ENCODE measurements around the gene RPL13A. TPM values are rescaled to one million over a fixed set of nuclear protein-coding genes. Genes with fewer than 3 reads are reported as not detected.
A peak's percentile ranks its signal among the peaks of the same experiment; 100 is the strongest.

The RPL13A gene
- total and polyA plus RNA-seq, 9 of the 15 experiments (the other 6 are each of a cell fraction or from before 2014, with no cell fraction given), result 1,744 to 5,482 (median 2,949) TPM

DNA sequence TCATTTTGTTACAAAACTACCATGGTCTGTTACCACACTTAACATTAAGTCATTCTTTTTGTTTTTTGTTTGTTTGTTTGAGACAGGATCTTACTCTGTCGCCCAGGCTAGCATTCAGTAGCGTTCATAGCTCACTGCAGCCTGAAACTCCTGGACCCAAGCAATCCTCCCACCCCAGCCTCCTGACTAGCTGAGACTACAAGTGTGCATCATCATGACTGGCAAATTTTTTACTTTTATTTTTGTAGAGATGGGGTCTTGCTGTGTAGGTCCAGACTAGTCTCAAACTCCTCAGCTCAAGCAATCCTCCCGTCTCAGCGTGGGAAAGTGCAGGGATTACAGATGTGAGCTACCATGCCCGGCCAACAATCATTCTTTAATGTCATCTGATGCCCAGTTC is 31.1 kb upstream of the RPL13A start (continued):
- TF ChIP-seq, protein P1, sequence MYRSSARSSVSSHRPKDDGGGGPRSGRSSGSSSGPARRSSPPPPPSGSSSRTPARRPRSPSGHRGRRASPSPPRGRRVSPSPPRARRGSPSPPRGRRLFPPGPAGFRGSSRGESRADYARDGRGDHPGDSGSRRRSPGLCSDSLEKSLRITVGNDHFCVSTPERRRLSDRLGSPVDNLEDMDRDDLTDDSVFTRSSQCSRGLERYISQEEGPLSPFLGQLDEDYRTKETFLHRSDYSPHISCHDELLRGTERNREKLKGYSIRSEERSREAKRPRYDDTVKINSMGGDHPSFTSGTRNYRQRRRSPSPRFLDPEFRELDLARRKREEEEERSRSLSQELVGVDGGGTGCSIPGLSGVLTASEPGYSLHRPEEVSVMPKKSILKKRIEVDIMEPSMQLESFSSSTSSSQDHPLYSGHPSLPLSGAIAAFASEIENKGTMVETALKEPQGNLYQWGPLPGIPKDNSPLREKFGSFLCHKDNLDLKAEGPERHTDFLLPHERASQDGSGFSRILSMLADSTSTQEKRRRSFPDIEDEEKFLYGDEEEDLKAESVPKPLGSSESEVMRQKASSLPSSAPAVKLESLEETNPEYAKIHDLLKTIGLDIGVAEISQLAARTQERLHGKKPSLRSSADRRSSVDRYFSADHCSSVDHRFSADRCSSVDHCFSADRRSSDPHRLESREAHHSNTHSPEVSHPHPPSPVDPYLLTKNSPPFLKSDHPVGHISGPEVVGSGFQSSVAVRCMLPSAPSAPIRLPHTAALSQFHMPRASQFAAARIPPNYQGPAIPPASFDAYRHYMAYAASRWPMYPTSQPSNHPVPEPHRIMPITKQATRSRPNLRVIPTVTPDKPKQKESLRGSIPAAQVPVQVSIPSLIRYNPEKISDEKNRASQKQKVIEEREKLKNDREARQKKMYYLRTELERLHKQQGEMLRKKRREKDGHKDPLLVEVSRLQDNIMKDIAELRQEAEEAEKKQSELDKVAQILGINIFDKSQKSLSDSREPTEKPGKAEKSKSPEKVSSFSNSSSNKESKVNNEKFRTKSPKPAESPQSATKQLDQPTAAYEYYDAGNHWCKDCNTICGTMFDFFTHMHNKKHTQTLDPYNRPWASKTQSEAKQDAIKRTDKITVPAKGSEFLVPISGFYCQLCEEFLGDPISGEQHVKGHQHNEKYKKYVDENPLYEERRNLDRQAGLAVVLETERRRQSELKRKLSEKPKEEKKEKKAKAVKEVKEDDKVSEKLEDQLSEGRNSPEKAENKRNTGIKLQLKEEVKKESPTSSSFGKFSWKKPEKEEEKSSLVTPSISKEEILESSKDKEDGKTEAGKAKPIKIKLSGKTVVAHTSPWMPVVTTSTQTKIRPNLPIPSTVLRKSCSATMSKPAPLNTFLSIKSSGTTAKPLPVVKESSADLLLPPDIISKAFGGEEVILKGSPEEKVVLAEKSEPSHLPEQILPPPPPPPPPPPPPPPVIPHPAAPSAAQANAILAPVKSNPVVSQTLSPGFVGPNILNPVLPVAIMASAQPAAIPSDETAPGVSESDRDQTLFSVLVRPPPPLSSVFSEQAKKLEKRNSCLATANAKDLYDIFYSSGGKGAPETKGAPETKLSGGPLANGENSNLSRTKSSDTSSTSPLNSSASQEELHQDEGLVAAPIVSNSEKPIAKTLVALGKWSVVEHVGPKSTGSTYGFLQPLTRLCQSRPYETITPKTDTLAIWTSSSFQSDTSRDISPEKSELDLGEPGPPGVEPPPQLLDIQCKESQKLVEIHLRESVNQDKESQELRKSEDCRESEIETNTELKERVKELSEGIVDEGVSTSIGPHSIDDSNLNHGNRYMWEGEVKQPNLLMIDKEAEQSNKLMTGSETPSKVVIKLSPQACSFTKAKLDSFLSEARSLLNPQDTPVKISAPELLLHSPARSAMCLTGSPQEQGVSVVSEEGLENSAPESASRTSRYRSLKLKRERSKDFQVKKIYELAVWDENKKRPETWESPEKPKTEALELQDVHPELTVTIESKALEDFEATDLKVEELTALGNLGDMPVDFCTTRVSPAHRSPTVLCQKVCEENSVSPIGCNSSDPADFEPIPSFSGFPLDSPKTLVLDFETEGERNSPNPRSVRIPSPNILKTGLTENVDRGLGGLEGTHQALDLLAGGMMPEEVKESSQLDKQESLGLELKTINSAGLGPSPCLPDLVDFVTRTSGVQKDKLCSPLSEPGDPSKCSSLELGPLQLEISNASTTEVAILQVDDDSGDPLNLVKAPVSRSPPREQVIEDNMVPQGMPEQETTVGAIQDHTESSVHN (IDR thresholded peaks at IDR 0.05; ENCODE audit: borderline replicate concordance in 1 of 2, low read depth in 1 of 2), result no peak

DNA sequence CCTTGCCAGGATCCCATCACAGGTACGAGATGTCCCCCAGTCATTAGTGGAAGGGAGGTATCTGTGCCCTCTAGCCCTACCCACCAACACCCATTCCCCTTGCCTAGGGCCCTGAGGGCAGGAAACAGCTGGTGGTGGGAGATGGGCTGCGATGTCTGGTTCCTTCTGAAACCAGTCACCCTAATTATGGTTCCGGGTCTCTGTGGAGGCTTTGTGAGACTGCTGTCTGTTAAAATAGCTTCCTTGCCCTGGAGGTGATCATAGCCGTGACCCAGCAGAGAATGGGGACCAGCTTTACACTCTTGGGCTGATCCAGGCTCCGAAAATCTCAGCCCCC is 28.9 kb upstream of the RPL13A start:
- intact Hi-C loops (cut with micrococcal nuclease), result no loop called here
- no peak for FAIRE-seq
- peaks cover 29% of the 10 kb centered on the region for H3K79me2 ChIP-seq (ENCODE audit: control insufficient read depth, insufficient read depth, low read length)
- CTCF ChIA-PET (ENCODE audit: low intra/inter-chr PET ratio), result no interaction called here
- H4K20me1 ChIP-seq (replicated peaks; ENCODE audit: control insufficient read depth, insufficient read depth, low read length), result no peaks in the 10 kb centered on the region
- peak overlapping the region in 1 of 2 experiments; percentile 31; a peak in 1 of 4 replicates for H3K9ac ChIP-seq (ENCODE audit: insufficient read depth in 1 of 2, low read depth in 2 of 2, low read length in 2 of 2)
- H3K27me3 ChIP-seq (ENCODE audit: control insufficient read depth in 2 of 2, insufficient read depth in 2 of 2, low read length in 2 of 2), result no peaks in the 10 kb centered on the region
- peaks cover 0 to 24% of the 10 kb centered on the region in 2 experiments; a peak in 4 of 5 replicates for H3K4me1 ChIP-seq (replicated peaks in 1 of 2; ENCODE audit: control insufficient read depth in 2 of 2, insufficient read depth in 2 of 2, low read length in 2 of 2)
- POLR2A ChIA-PET, result interaction anchor here (0.9 kb wide), 1 partner anchor 10 kb away, joined by 3 read pairs; no protein-coding TSS in a partner anchor
- H2AFZ ChIP-seq (ENCODE audit: low read depth, low read length), result no peak overlapping the region
- no peak overlapping the region; the same call in 2 of the 3 replicates for H3K27ac ChIP-seq (ENCODE audit: extremely low read depth, low read depth, low read length)
- peaks cover 43% of the 10 kb centered on the region; the same call in 2 of the 3 replicates for H3K36me3 ChIP-seq (ENCODE audit: control insufficient read depth, insufficient read depth, low read length)
- no peak for ATAC-seq
- H3K9me3 ChIP-seq (replicated peaks; ENCODE audit: control insufficient read depth, insufficient read depth, low read depth, low read length), result no peaks in the 10 kb centered on the region
- no peak overlapping the region for H3K4me3 ChIP-seq
- in situ Hi-C loops (cut with MboI), result no loop called here
- WGBS (ENCODE audit: insufficient coverage, low coverage, missing lambda C conversion rate), result 98% methylated on average over 5 of the region's 5 CpGs
- BruUV-seq (replicated peaks), result no TSS peak
- DNase-seq (ENCODE audit: extremely low read depth in 1 of 4, low spot score in 3 of 4), result no peak
- H3K4me2 ChIP-seq (ENCODE audit: insufficient read depth, low read length), result no peak overlapping the region
- TF ChIP-seq ZBTB5 (IDR thresholded peaks at IDR 0.05), result no peak
- no peaks in the 10 kb centered on the region for H3K9me1 ChIP-seq (ENCODE audit: control insufficient read depth, insufficient read depth, low read length)
